Suprapubic skin (tissue), 4 donors: ENCODE results near the gene CLNK.

Experiments used
- CTCF ChIP-seq, 2 donors: fragments of 200-600 bp in 1 of 2; fragments of 450-650 bp in 1 of 2; sonication (generic) in 1 of 2; IDR thresholded peaks; one replicate each; pipeline ENCODE4 v1.5.1; 2016 to 2019; ENCODE audit warnings: antibody characterized with exemption in 2 of 2, mild to moderate bottlenecking in 1 of 2, moderate library complexity in 1 of 2
- POLR2A ChIP-seq, 2 donors: fragments of 450-650 bp; IDR thresholded peaks; one replicate each; pipeline ENCODE4 v1.6.1; 2017; ENCODE audit warnings: antibody characterized with exemption in 2 of 2, mild to moderate bottlenecking in 2 of 2, moderate library complexity in 2 of 2
- POLR2AphosphoS5 ChIP-seq, 3 donors: sonication (generic); formaldehyde crosslinking; IDR thresholded peaks; one replicate each; pipeline ENCODE4 v1.6.1; 2017; ENCODE audit warnings: antibody characterized with exemption in 3 of 3

GRCh38 chr4:10437735-10438134 lies 246.8 kb downstream of the CLNK start:
- TF ChIP-seq CTCF (IDR thresholded peaks at IDR 0.05) (no peak), POLR2AphosphoS5 (IDR thresholded peaks at IDR 0.05) (no peak), POLR2A (IDR thresholded peaks at IDR 0.05) (no peak)
